ENCODE results near the gene RFX7.
"Not testable (repeated sequence)": the region's sequence is repeated elsewhere in the genome, so short reads cannot be mapped to it uniquely, and the experiment has no call there.

RFX7 gene

GRCh38 chr15:56165234-56165633 is 78.4 kb downstream of the RFX7 start:
- DNase-seq (ENCODE audit: low read depth, low spot score), result no peak

GRCh38 chr15:56160966-56161365 is 82.7 kb downstream of the RFX7 start:
- DNase-seq (ENCODE audit: low read depth, low spot score), result no peak

More at GRCh38 chr15:56165234-56165633, 78.4 kb downstream of the RFX7 start:
- H3K4me3 ChIP-seq (ENCODE audit: low read length), result no peak overlapping the region

GRCh38 chr15:56156877-56157276 is 86.8 kb downstream of the RFX7 start:
- DNase-seq (ENCODE audit: low read depth, low spot score), result no peak
- H3K4me3 ChIP-seq (ENCODE audit: low read length), result no peak overlapping the region

More at GRCh38 chr15:56160966-56161365, 82.7 kb downstream of the RFX7 start:
- no peak overlapping the region for H3K4me3 ChIP-seq (ENCODE audit: low read length)

- not testable (repeated sequence) for H3K4me3 ChIP-seq (ENCODE audit: low read length); DNase-seq (ENCODE audit: low read depth, low spot score)
Measured at GRCh38 chr15:56155278-56155677, 88.4 kb downstream of the RFX7 start.

- not testable (repeated sequence) for DNase-seq (ENCODE audit: low read depth, low spot score); H3K4me3 ChIP-seq (ENCODE audit: low read length)
Measured at GRCh38 chr15:56154768-56155167, 88.9 kb downstream of the RFX7 start.

- no peak overlapping the region for H3K4me3 ChIP-seq (ENCODE audit: low read length)
- DNase-seq (ENCODE audit: low read depth, low spot score), result no peak
Measured at GRCh38 chr15:56150204-56150603, 93.5 kb downstream of the RFX7 start.

- no peak for DNase-seq (ENCODE audit: low read depth, low spot score)
Measured at GRCh38 chr15:56148064-56148463, 95.6 kb downstream of the RFX7 start.

GRCh38 chr15:56146756-56147155 is 96.9 kb downstream of the RFX7 start:
- no peak for DNase-seq (ENCODE audit: low read depth, low spot score)
- no peak overlapping the region for H3K4me3 ChIP-seq (ENCODE audit: low read length)

More at GRCh38 chr15:56148064-56148463, 95.6 kb downstream of the RFX7 start:
- H3K4me3 ChIP-seq (ENCODE audit: low read length), result no peak overlapping the region

GRCh38 chr15:56128081-56128480 is 115.6 kb downstream of the RFX7 start:
- no peak for DNase-seq (ENCODE audit: low read depth, low spot score)
- no peak overlapping the region for H3K4me3 ChIP-seq (ENCODE audit: low read length)

- H3K4me3 ChIP-seq (ENCODE audit: low read length), result no peak overlapping the region
- no peak for DNase-seq (ENCODE audit: low read depth, low spot score)
Measured at GRCh38 chr15:56126409-56126808, 117.3 kb downstream of the RFX7 start.

GRCh38 chr15:56124391-56124790 is 119.3 kb downstream of the RFX7 start:
- DNase-seq (ENCODE audit: low read depth, low spot score), result no peak
- no peak overlapping the region for H3K4me3 ChIP-seq (ENCODE audit: low read length)

GRCh38 chr15:56105855-56106254 is 137.8 kb downstream of the RFX7 start:
- no peak for DNase-seq (ENCODE audit: low read depth, low spot score)
- no peak overlapping the region for H3K4me3 ChIP-seq (ENCODE audit: low read length)

- no peak for DNase-seq (ENCODE audit: low read depth, low spot score)
- H3K4me3 ChIP-seq (ENCODE audit: low read length), result no peak overlapping the region
Measured at GRCh38 chr15:56102441-56102840, 141.2 kb downstream of the RFX7 start.

- no peak overlapping the region for H3K4me3 ChIP-seq (ENCODE audit: low read length)
- no peak for DNase-seq (ENCODE audit: low read depth, low spot score)
Measured at GRCh38 chr15:56099311-56099710, 144.4 kb downstream of the RFX7 start.

GRCh38 chr15:56098195-56098863 is 145.3 kb downstream of the RFX7 start:
- no peak for DNase-seq (ENCODE audit: low read depth, low spot score)
- no peak overlapping the region for H3K4me3 ChIP-seq (ENCODE audit: low read length)

GRCh38 chr15:56095406-56095805 is 148.3 kb downstream of the RFX7 start:
- no peak overlapping the region for H3K4me3 ChIP-seq (ENCODE audit: low read length)
- no peak for DNase-seq (ENCODE audit: low read depth, low spot score)

GRCh38 chr15:56094171-56094570 is 149.5 kb downstream of the RFX7 start:
- H3K4me3 ChIP-seq (ENCODE audit: low read length), result no peak overlapping the region
- DNase-seq (ENCODE audit: low read depth, low spot score), result no peak

- no peak overlapping the region for H3K4me3 ChIP-seq (ENCODE audit: low read length)
- DNase-seq (ENCODE audit: low read depth, low spot score), result no peak
Measured at GRCh38 chr15:56088389-56088788, 155.3 kb downstream of the RFX7 start.

GRCh38 chr15:56086566-56086965 is 157.1 kb downstream of the RFX7 start:
- DNase-seq (ENCODE audit: low read depth, low spot score), result no peak
- no peak overlapping the region for H3K4me3 ChIP-seq (ENCODE audit: low read length)

GRCh38 chr15:56082263-56082761 is 161.4 kb downstream of the RFX7 start:
- no peak overlapping the region for H3K4me3 ChIP-seq (ENCODE audit: low read length)
- DNase-seq (ENCODE audit: low read depth, low spot score), result no peak

- H3K4me3 ChIP-seq (ENCODE audit: low read length), result no peak overlapping the region
- DNase-seq (ENCODE audit: low read depth, low spot score), result no peak
Measured at GRCh38 chr15:56077081-56077480, 166.6 kb downstream of the RFX7 start.
